AML-193 (cell line): ENCODE data around the gene ADRM1.

Experiments
- DNase-seq, 2 experiments: peaks; one replicate each; lab custom pipeline; 2025; lab: John Stamatoyannopoulos, UW

ADRM1 gene

GRCh38 chr20:62311832-62312661 is 9.2 kb downstream of the ADRM1 start:
- no peak for DNase-seq

DNA sequence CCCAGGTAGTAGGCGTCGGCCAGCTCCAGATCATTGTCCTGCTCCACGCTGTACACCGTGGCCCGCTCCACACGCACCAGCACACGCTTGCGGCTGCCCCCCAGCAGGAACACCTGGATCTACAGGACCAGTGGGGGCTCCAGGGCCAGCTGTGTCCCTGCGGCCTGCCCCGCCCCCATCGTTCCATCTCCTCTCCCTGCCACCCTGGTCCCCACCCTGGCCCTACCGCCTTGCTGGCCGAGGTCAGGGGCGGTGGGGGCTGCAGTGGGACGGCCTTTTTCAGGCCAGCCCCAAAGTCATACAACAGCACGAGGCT is 9.8 kb downstream of the ADRM1 start:
- DNase-seq = no peak

- DNase-seq = no peak
Measured at GRCh38 chr20:62313021-62313420, 10.2 kb downstream of the ADRM1 start.

DNA sequence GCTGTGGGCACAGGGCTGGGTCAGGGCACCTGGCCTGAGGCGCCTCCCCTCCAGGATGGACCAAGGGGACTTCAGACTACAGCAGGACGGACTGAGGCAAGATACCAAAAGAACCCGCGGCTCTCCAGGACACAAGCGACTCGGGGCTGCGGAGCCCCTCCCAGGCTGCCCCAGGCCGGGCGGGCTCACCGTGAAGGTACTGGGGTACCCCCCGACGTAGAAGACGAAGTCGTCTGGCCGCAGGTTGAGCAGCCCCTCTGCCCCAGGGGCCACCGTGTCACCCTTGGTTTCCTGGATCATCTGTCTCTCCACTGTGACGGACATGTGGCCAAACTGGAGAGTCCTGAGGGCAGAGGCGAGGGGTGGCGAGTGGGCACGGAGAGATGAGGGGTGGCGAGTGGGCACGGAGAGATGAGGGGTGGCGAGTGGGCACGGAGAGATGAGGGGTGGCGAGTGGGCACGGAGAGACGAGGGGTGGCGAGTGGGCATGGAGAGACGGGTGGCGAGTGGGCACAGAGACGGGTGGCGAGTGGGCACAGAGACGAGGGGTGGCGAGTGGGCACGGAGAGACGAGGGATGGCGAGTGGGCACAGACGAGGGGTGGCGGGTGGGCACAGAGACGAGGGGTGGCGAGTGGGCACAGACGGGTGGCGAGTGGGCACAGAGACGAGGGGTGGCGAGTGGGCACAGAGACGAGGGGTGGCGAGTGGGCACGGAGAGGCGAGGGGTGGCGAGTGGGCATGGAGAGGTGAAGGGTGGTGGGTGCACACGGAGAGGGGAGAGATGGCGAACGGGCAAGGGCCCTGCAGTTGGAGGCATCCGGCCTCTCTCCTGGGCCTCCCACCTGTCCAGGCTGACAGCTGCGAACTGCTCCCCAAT is 10.9 kb downstream of the ADRM1 start:
- no peak for DNase-seq

GRCh38 chr20:62314339-62314638 is 11.5 kb downstream of the ADRM1 start:
- DNase-seq = no peak

- no peak for DNase-seq
Measured at GRCh38 chr20:62314711-62315302, 12.0 kb downstream of the ADRM1 start.

GRCh38 chr20:62315773-62316172 is 13.0 kb downstream of the ADRM1 start:
- DNase-seq = no peak

DNA sequence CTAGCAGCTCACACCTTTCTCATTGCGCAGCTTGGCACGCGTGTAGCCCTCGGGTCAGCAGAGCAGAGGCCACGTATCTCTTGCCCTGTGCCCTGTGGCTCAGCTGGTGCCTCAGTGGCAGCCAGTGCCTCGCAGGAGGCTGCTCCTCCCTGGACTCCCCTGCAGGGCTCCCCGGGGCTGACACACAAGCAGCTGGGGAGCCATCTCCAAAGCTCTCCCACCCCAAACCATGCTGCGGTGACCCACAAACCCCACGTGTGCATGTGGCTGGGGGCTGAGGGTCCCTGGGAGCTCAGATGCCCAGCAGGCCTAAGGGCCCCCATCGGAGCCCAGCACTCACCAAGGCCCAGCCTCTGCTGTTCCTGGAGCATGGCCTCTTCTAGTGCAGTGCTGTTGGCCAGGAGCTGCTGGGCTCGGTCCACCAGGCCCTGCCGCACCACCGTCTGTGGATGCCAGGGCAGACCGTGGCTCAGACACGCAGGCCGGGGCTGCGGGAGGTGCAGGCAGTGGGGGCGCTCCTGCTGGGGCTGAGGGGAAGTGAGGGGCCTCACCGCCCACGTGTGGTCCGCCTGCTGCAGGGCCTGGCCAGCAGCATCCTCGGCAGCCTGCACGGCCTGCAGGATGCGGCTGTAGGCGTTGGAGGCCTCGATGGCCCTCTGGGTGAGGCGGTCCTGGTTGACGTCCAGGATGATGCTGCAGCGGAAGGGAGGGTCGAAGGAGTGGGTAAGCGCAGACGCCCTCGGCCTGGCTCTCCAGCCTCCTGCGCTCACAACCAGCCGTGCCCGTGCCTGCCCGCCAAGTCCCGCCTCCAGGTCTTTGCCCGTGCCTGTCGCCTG is 13.8 kb downstream of the ADRM1 start:
- no peak for DNase-seq

DNA sequence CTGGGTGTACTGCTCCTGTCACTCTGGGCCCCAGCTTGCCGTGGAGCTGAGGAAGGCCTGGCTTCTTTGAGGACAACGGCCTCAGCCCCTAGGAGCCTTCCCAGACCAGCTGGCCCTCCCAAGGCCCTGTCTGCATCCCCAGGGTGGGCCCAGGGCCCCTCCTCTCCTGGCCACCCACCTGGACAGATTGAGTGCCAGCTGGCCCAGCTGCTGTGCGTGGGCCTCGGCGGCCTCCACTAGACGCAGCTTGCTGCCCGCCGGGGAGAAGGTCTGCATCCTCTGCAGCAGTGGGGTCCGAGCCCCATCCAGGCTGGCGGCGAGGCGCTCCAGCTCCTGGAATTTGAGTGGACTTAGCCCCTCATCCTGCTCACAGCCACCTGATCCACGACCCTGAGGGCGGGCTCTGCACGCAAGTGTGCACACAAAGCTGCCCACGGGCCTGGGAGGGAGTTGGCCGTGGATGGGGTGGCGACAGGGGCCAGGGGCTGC is 14.4 kb downstream of the ADRM1 start:
- no peak for DNase-seq

- no peak for DNase-seq
Measured at GRCh38 chr20:62318400-62319345, 15.9 kb downstream of the ADRM1 start.

DNA sequence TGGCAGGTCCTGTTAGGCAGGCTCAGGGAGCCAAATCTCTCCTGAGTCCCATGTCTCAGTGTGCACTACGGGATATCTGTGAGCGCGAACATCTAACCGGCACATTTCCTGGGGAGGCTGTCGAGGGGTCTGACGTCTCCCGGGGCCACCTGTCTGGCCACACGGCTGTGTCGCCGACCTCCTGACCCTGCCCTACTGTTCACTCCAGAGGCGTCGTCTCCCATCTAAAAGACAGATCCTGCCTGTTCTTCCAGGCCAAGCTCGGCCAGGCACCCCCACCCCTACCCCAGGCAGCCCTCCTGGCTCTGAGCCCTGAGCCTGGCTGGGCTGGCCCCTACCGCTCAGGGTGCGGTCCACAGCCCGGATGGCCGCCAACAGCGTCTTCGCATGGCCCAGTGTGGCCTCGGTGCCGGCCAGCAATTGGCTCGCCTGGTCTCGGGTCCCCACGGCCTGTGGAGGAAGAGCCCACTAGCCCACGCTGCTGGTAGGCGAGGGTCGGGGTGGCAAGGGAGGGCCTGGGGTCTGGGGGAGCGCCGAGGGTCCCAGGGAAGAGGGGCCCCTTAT is 16.6 kb downstream of the ADRM1 start:
- DNase-seq = no peak

DNA sequence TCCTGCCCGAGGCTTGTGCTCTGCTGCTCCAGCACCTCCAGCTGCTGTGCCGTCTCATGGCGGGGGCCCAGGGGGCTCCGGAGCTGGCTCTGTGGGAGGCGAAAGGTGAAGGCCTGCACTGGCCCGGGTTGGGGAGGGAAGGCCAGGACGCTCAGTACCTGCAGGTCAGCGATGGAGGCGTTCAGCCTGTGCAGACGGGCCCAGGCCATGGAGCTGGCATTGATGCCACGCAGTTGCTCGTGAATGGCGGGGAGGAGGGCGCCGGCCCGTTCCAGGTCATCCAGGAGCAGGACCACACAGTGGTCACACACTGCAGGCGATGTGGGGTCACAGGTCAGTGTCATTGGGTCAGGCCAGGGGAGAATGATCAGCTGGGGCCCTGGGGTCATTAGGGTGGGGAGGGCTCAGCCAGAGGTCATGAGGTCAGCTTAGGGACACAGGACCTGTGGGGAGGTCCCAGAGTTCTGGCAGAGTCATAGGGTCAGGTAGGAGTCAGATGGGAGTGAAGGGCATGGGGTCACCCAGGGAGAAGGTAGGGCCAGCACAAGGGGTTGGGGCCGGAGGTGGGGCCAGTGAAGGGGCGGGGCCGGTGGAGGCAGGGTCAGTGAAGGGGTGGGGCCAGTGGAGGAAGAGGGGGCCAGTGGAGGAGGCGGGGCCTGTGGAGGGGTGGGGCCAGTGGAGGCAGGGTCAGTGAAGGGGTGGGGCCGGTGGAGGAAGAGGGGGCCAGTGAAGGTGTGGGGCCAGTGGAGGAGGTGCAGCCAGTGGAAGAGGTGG is 18.0 kb downstream of the ADRM1 start:
- DNase-seq = no peak

DNA sequence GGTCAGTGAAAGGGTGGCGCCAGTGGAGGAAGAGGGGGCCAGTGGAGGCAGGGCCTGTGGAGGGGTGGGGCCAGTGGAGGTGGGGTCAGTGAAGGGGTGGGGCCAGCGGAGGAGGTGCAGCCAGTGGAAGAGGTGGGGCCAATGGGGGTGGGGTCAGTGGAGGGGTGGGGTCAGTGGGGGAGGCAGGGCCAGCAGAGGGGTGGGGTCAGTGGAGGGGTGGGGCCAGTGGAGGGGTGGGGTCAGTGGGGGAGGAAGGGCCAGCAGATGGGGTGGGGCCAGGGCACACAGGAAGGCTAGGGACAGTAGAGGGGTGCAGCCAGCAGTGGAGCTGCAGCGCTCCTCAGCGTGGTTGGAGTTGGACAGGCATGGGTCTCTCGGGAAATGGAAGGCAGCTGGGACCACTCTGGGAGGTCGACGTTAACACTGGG is 18.7 kb downstream of the ADRM1 start:
- no peak for DNase-seq

GRCh38 chr20:62321975-62322374 is 19.2 kb downstream of the ADRM1 start:
- no peak for DNase-seq

DNA sequence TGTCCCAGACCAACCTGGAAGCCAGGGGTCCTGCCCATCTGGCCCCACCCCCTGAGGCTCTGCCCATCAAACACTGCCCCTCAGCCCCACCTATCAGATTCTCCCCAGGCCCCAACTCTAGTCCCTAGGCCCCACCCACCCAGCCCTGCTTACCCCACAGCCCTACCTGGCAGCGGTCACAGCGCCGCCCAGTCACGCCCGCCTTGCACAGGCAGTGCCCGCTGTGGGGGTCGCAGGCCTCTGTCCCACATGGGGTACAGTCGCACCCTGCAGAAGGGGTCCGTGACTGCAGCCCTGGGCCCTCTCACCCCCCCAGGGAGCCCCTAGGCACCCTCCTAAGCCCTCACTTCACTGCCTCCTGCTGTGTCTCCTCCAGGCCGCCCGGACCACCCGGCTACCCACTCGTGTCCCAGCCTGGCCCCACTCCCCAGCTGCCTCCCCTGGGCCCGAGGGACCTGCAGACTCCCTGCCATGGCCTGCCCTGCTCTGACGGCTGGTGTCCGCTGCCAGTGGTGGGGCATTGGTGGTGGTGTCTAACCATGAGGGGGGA is 19.8 kb downstream of the ADRM1 start:
- DNase-seq = no peak

- DNase-seq = no peak
Measured at GRCh38 chr20:62323146-62323979, 20.6 kb downstream of the ADRM1 start.

DNA sequence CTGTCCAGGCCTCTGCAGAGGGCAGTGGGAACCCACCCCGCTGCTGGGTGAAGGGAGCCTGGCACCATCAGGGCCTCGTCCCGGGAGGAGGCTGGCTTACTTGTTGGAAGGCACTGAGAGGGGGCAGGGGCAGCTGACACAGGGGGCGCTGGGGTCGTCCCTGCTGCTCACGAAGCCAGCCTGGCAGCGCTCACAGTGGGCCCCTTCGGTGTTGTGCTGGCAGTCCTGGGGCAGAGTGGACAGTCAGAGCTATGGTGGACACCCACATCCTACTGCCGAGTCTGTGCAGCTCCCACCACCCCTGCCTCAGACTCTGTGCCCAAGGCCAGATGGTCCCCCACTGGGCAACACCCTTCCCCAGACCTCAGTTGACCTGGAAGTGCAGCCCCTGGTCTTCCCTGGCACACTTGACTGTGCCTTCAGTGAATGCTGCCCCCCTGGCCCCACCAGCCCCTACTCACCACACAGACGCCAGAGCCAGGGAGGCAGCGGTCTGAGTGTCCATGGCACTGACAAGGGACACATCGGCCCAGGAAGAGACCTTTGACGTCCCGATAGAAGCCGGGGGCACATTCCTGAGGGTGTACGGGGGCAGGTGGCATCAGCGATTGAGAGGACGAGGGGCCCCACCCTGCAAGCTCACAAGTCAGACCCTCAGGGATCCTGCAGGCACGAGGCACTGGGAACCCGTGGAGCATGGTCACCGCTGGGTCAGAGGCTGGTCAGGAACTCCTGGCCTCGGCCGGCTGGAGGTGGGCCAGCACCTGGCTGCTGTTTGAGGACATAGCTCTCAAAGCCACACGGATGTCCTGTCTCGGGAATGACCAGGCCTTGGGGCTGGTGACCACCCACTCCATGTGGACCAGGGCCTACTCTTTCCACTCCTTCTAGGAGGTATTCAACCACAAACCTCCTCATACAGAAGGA is 21.4 kb downstream of the ADRM1 start:
- DNase-seq = no peak
